Transverse colon (tissue), 4 donors: Measurements from ENCODE around the gene FGD4. TPM values are rescaled to one million over a fixed set of nuclear protein-coding genes. Genes with fewer than 3 reads are reported as not detected.

ENCODE experiments used
- DNase-seq: peaks from one replicate; pipeline ENCODE4 v3.0.0-alpha.2; 2019
- H3K27ac ChIP-seq, 4 donors: fragments of 200-600 bp; sonication (generic); 2 replicates each; pipeline ENCODE4 v1.5.1; 2016 to 2018; ENCODE audit warnings: inconsistent platforms in 4 of 4
- H3K27me3 ChIP-seq: fragments of 200-600 bp; sonication (generic); 2 replicates; pipeline ENCODE4 v1.5.1; 2017; ENCODE audit warnings: inconsistent platforms
- H3K36me3 ChIP-seq, 4 donors: fragments of 200-600 bp; sonication (generic); 2 replicates each; pipeline ENCODE4 v1.5.1; 2017 to 2019; ENCODE audit warnings: inconsistent platforms in 4 of 4
- H3K4me1 ChIP-seq, 4 donors: fragments of 200-600 bp; sonication (generic); 2 replicates each; pipeline ENCODE4 v1.5.1; 2017 to 2020; ENCODE audit warnings: inconsistent platforms in 4 of 4
- H3K4me3 ChIP-seq, 4 donors: fragments of 200-600 bp; sonication (generic); 1 replicate in 1 of 4; 2 replicates in 3 of 4; pipeline versions ENCODE4 v1.5.1 to v1.6.1; 2017 to 2019; ENCODE audit warnings: inconsistent platforms in 4 of 4
- H3K9me3 ChIP-seq, 2 donors: fragments of 200-600 bp; sonication (generic); 2 replicates each; pipeline ENCODE4 v1.5.1; 2017 to 2019; ENCODE audit warnings: inconsistent platforms in 2 of 2
- EP300 ChIP-seq: sonication (generic); formaldehyde crosslinking; IDR thresholded peaks from one replicate; pipeline ENCODE4 v1.6.1; 2017; ENCODE audit warnings: antibody characterized with exemption, low read depth
- POLR2A ChIP-seq: fragments of 450-650 bp; IDR thresholded peaks from one replicate; pipeline ENCODE4 v1.6.1; 2016; ENCODE audit warnings: antibody characterized with exemption, mild to moderate bottlenecking, moderate library complexity
- POLR2AphosphoS5 ChIP-seq, 3 donors: sonication (generic); formaldehyde crosslinking; IDR thresholded peaks; one replicate each; pipeline ENCODE4 v1.6.1; 2016; ENCODE audit warnings: antibody characterized with exemption in 3 of 3
- WGBS, 2 donors: methylation state at CpG; one replicate each; pipeline ENCODE4 v1.1.5; 2018; ENCODE audit warnings: low coverage in 1 of 2; 5-methylcytosine and 5-hydroxymethylcytosine counted together
- in situ Hi-C, 4 donors: fragments of 200-750 bp; cut with MboI; loops; one replicate each; pipeline versions ENCODE4 v1.15.0 to v1.15.1; 2017; ENCODE audit warnings: low sequenced_read_pairs in 3 of 4, low pct_ligation_motif_present in 1 of 4, low pct_unique_long_range_greater_than_20kb in 1 of 4
- intact Hi-C: fragments of 100-400 bp; cut with DNase I; formaldehyde crosslinking; loops from one replicate; pipeline ENCODE4 v1.15.1; 2023; ENCODE audit warnings: low total_unique reads
- total RNA-seq, 4 donors: library from RNA; depleted of rRNA; stranded (reverse); fragments of >200 nt; gene quantifications; one replicate each; pipeline ENCODE4 v1.1.0, GENCODE V29; 2016
- TF ChIP-seq, protein P1 (sequence below), 5 experiments: fragments of 200-600 bp in 3 of 5; fragments of 450-650 bp in 2 of 5; sonication (generic) in 3 of 5; IDR thresholded peaks; 1 replicate in 2 of 5; 2 replicates in 3 of 5; pipeline ENCODE4 v1.5.1; 2016 to 2017; ENCODE audit warnings: antibody characterized with exemption in 5 of 5, inconsistent platforms in 3 of 5, mild to moderate bottlenecking in 2 of 5, moderate library complexity in 1 of 5

FGD4 gene
- total RNA-seq, 4 donors from 2014 or later = 80.2 to 132 (median 98.2) TPM

DNA sequence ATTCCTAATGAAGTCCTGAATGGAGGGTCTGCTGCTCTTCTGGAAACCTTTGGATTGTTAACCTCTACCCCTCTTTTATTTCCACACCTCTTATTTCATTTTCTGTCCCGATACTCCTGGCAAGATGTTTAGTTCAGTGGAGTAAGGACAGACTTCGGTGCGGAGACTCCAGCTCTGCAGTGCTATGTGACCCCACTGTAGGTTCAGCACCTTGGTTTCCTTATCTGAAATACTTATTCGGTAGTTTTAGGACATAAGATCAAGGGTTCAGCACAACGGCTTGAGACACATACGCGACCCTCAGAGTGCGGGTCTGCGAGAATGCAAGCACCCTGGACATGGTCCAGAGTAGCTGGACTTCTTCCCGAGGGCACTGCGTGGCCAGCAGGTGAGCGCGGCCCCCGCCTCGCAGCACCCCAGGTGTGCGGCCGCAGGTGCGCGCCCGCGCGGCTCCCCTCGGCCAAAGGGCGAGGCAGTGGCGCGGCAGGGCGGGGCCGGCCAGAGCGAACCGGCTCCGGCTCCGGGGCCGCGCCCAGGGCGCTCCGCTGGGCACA, 465 bp upstream of the FGD4 start:
- WGBS, 2 donors = 6 to 10% methylated on average over 2 to 21 of the region's 36 CpGs
- Histone ChIP-seq H3K27ac (peak overlapping the region; percentile 80 to 92 (median 89)), H3K36me3 (no peaks in the 10 kb centered on the region), H3K4me1 (peaks cover 6 to 28% (median 17%) of the 10 kb centered on the region in 4 donors), H3K27me3 (peaks cover 10% of the 10 kb centered on the region), H3K4me3 (peak overlapping the region in 3 of 4 donors; percentile 52 to 71 (median 68)), H3K9me3 (no peaks in the 10 kb centered on the region)
- DNase-seq = peak; percentile 88
- in situ Hi-C loops (no loop called here), intact Hi-C loops (no loop called here)
- TF ChIP-seq, protein P1, sequence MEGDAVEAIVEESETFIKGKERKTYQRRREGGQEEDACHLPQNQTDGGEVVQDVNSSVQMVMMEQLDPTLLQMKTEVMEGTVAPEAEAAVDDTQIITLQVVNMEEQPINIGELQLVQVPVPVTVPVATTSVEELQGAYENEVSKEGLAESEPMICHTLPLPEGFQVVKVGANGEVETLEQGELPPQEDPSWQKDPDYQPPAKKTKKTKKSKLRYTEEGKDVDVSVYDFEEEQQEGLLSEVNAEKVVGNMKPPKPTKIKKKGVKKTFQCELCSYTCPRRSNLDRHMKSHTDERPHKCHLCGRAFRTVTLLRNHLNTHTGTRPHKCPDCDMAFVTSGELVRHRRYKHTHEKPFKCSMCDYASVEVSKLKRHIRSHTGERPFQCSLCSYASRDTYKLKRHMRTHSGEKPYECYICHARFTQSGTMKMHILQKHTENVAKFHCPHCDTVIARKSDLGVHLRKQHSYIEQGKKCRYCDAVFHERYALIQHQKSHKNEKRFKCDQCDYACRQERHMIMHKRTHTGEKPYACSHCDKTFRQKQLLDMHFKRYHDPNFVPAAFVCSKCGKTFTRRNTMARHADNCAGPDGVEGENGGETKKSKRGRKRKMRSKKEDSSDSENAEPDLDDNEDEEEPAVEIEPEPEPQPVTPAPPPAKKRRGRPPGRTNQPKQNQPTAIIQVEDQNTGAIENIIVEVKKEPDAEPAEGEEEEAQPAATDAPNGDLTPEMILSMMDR (IDR thresholded peaks at IDR 0.05) = no peak
- TF ChIP-seq POLR2A = no peak
- TF ChIP-seq POLR2AphosphoS5 (IDR thresholded peaks at IDR 0.05) = no peak
- peak; percentile 34 for TF ChIP-seq EP300

DNA sequence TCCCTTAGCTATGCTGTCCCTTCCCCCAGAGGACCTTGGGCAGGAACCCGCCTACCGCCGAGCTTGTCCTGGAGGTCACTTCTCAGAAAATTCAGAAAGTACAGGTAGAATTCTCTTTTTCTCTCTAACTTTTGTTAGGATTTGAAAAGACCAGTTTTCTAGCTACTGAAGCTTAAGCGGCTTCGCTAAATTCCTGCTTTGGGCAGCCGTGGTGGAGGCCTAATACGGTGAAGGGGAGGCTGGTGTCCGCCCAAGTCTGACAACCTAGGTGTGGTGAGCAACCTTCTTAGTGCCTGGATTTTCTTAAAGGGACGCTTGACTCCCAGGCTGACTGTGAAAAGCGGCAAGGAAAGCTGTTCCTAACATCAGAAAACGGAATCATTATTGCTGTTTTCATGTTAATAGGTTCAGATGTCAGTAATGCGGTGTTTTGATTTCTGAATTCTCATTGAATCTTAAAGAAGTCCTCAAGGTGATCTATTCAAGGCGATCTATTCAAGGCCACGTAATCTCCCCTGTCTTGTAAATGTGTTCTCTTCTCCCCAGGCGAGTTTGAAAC, 835 bp downstream of the FGD4 start:
- in situ Hi-C loops (no loop called here), intact Hi-C loops (no loop called here)
- H3K27ac ChIP-seq = peak overlapping the region; percentile 88 to 92 (median 90)
- 5 to 22% methylated on average over 5 to 15 of the region's 15 CpGs for WGBS, 2 donors
- H3K4me3 ChIP-seq = peak overlapping the region; percentile 52 to 71 (median 67)
- TF ChIP-seq POLR2AphosphoS5 (IDR thresholded peaks at IDR 0.05) = peak in 2 of 3 donors; percentile 24 to 48
- TF ChIP-seq, protein P1 (IDR thresholded peaks at IDR 0.05) = no peak
- peaks cover 10% of the 10 kb centered on the region for H3K27me3 ChIP-seq
- H3K4me1 ChIP-seq = peaks cover 6 to 32% (median 17%) of the 10 kb centered on the region in 4 donors
- no peaks in the 10 kb centered on the region for H3K9me3 ChIP-seq
- DNase-seq = peak; percentile 63
- H3K36me3 ChIP-seq = no peaks in the 10 kb centered on the region

GRCh38 chr12:32400866-32401265, 1.5 kb downstream of the FGD4 start:
- no peaks in the 10 kb centered on the region for H3K9me3 ChIP-seq
- no peak for DNase-seq
- TF ChIP-seq, protein P1 (IDR thresholded peaks at IDR 0.05) = no peak
- TF ChIP-seq POLR2AphosphoS5 (IDR thresholded peaks at IDR 0.05) (peak in 2 of 3 donors; percentile 50 to 64), EP300 (no peak), POLR2A (peak; percentile 46)
- intact Hi-C loops = no loop called here
- H3K4me3 ChIP-seq = peak overlapping the region; percentile 52 to 71 (median 67)
- H3K27me3 ChIP-seq = peaks cover 10% of the 10 kb centered on the region
- H3K27ac ChIP-seq = peak overlapping the region; percentile 88 to 92 (median 90)
- WGBS, 2 donors = 28 to 35% methylated on average over 2 of the region's 2 CpGs
- in situ Hi-C loops = no loop called here
- H3K4me1 ChIP-seq = peaks cover 6 to 36% (median 17%) of the 10 kb centered on the region in 4 donors
- H3K36me3 ChIP-seq = no peaks in the 10 kb centered on the region

DNA sequence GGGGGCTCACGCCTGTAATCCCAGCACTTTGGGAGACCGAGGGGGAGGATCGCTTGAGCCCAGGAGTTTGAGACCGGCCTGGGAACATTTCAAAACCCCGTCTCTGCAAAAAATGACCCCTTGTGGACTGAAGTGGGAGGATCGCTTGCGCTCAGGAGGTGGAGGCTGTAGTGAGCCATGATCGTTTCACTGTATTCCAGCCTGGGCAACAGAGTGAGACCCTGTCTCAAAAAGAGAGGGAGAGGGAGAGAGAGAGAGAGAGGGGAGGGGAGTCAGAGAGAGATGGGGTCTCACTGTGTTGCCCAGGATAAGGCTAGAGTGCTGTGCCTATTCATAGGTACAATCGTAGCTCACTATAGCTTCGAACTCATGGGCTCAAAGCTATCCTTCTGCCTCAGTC, 2.8 kb downstream of the FGD4 start:
- TF ChIP-seq, protein P1 (IDR thresholded peaks at IDR 0.05) = no peak
- TF ChIP-seq POLR2AphosphoS5 (IDR thresholded peaks at IDR 0.05) (no peak), POLR2A (no peak), EP300 (no peak)
- DNase-seq = no peak
- peaks cover 6 to 41% (median 19%) of the 10 kb centered on the region in 4 donors for H3K4me1 ChIP-seq
- no peaks in the 10 kb centered on the region for H3K36me3 ChIP-seq
- WGBS, 2 donors = 89 to 97% methylated on average over 10 of the region's 10 CpGs
- H3K27ac ChIP-seq = no peak overlapping the region
- peaks cover 10% of the 10 kb centered on the region for H3K27me3 ChIP-seq
- H3K9me3 ChIP-seq = no peaks in the 10 kb centered on the region
- no peak overlapping the region for H3K4me3 ChIP-seq
- intact Hi-C loops = no loop called here
- in situ Hi-C loops = no loop called here
